Coronary artery (tissue), 2 donors: Measurements from ENCODE around the gene LRRC4C.

Experiments
- DNase-seq: peaks from one replicate; pipeline ENCODE4 v3.0.0-alpha.2; 2017; ENCODE audit warnings: low spot score
- H3K27ac ChIP-seq, 2 donors: fragments of 200-600 bp; sonication (generic); one replicate each; pipeline ENCODE4 v1.5.1; 2016 to 2019
- H3K4me3 ChIP-seq: fragments of 200-600 bp; sonication (generic); 2 replicates; pipeline ENCODE4 v1.5.1; 2016; ENCODE audit warnings: mild to moderate bottlenecking, moderate library complexity
- CTCF ChIP-seq: fragments of 200-600 bp; sonication (generic); IDR thresholded peaks from one replicate; pipeline ENCODE4 v1.5.1; 2019; ENCODE audit warnings: antibody characterized with exemption

Gene LRRC4C

GRCh38 chr11:40286137-40286536 lies 1173.3 kb downstream of the LRRC4C start:
- no peak overlapping the region for H3K27ac ChIP-seq
- no peak for TF ChIP-seq CTCF
- DNase-seq = no peak
- H3K4me3 ChIP-seq = no peak overlapping the region

DNA sequence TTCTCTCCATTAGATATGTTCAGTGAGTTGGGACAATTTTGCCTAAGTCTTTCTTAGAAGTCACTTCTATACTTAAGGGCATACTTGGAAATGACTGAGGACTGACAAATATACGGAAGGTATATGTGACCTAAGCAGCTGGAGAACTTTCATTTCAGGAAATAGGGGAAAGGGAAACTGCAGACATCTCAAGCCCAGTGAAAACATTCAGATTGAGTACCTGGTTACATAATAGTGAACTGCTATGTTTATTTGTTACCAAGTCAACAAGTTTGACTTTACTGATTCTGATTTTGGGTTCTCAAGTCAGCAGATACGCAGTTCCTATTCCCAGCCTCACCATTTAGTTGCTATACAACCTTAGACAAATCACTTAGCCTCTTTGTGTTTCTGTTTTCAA lies 1173.9 kb downstream of the LRRC4C start:
- Histone ChIP-seq H3K4me3 (no peak overlapping the region), H3K27ac (no peak overlapping the region)
- no peak for TF ChIP-seq CTCF
- no peak for DNase-seq

DNA sequence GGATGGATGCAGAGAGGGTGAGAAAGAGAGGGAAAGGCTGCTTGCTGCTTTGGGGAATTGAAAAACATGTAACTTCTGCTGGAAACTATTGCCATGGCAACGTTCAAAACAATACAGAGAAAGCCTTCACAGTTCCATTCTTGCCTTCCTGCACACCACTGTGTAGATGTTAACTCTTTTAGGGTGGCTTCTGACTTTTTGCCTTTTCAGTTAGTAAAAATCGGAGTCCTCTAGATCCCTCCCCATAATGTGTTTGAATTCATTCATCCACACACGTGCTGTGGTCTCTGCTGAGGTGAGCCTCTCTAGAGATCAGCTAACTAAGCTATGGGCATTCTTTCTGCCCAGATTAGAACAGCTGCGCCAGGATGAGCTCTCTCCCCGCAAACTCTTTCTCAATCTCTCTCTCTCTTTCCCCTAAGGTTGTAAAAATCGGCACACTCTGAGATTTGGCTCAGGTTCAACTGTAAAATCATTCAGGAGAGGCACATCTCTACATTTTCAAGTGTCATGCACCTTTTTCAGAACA lies 1178.3 kb downstream of the LRRC4C start:
- DNase-seq = no peak
- TF ChIP-seq CTCF = no peak
- Histone ChIP-seq H3K27ac (no peak overlapping the region), H3K4me3 (no peak overlapping the region)

- peak overlapping the region; percentile 3 for H3K4me3 ChIP-seq
- peak overlapping the region in 1 of 2 donors; percentile 1 for H3K27ac ChIP-seq
- DNase-seq = no peak
- TF ChIP-seq CTCF = no peak
These were observed 1179.0 kb downstream of the LRRC4C start for GRCh38 chr11:40280159-40281051.

DNA sequence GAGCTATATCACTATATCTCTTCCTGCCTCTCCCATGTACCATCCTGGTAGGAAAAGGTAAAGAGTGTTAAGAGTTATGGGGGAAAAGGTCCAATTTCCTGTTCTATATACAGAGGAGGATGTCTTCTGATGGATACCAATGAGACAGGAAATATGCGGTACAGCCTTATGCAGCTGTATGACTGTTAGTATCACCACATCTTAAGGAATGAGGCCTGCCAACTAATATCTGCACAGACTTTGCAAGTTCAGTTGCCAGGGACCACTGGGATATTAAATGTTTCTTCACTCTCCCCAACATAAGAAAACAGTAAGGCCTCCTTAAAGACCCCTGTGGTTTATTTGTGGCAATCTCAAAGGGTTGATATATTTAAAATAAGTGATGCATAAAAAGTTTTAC lies 1182.5 kb downstream of the LRRC4C start:
- no peak overlapping the region for H3K27ac ChIP-seq

DNA sequence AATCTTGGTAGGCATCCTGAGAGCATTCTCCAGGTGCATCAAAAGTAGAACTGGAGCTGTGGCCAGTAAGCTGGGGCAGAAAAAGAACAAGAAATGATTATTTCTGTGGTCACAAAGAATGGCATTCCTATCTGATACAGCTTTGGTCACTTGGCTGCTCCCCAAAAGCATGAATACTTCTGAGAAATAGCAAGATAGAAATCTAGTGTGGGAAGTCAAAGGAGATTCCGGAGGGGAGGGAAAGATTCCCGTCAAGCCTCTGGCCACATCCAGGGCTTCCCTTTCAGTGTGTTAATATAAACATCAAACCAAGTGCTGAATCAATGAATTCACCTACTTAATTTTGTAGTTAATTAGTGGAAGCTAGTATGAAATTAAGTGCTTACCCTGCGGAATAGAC lies 1185.4 kb downstream of the LRRC4C start:
- Histone ChIP-seq H3K27ac (no peak overlapping the region), H3K4me3 (no peak overlapping the region)
- no peak for TF ChIP-seq CTCF
- no peak for DNase-seq

More for the DNA sequence above, 1182.5 kb downstream of the LRRC4C start:
- DNase-seq = no peak
- no peak overlapping the region for H3K4me3 ChIP-seq
- TF ChIP-seq CTCF = no peak
